Vagina (tissue), 2 donors: ENCODE results near the gene ELOVL1.

ENCODE experiments used
- CTCF ChIP-seq, 3 experiments: fragments of 450-650 bp in 2 of 3; fragments of 200-600 bp in 1 of 3; sonication (generic) in 1 of 3; IDR thresholded peaks; one replicate each; pipeline ENCODE4 v1.5.1; 2017 to 2019; ENCODE audit warnings: antibody characterized with exemption in 3 of 3, mild to moderate bottlenecking in 2 of 3, moderate library complexity in 2 of 3
- POLR2A ChIP-seq, 2 donors: fragments of 450-650 bp; IDR thresholded peaks; one replicate each; pipeline ENCODE4 v1.6.1; 2017; ENCODE audit warnings: antibody characterized with exemption in 2 of 2, mild to moderate bottlenecking in 2 of 2, moderate library complexity in 2 of 2
- POLR2AphosphoS5 ChIP-seq, 2 donors: sonication (generic); formaldehyde crosslinking; IDR thresholded peaks; one replicate each; pipeline ENCODE4 v1.9.0; 2017; ENCODE audit warnings: antibody characterized with exemption in 2 of 2, mild to moderate bottlenecking in 2 of 2, low read depth in 1 of 2; ENCODE audit not compliant: insufficient read depth in 1 of 2

GRCh38 chr1:43379476-43379875, 11.7 kb upstream of the ELOVL1 start:
- TF ChIP-seq CTCF (IDR thresholded peaks at IDR 0.05): no peak
- TF ChIP-seq POLR2A (IDR thresholded peaks at IDR 0.05): no peak
- TF ChIP-seq POLR2AphosphoS5 (IDR thresholded peaks at IDR 0.05; ENCODE audit: insufficient read depth in 1 of 2, low read depth in 1 of 2): no peak
